A549 (cell line): ENCODE data around the gene GSG1L.
"Not testable (repeated sequence)": the region's sequence is repeated elsewhere in the genome, so short reads cannot be mapped to it uniquely, and the experiment has no call there.

Experiments used
- JUN ChIP-seq, 2 experiments: fragments of >200 bp; sonication (Bioruptor Twin); formaldehyde crosslinking; IDR thresholded peaks; 2 replicates in 1 of 2; 3 replicates in 1 of 2; pipeline ENCODE4 v1.6.1; 2016 to 2017
- NFE2L2 ChIP-seq: fragments of 150-350 bp; conservative IDR thresholded peaks from 2 replicates; pipeline ENCODE4 v1.6.1; 2014; ENCODE audit warnings: low read length
- TF ChIP-seq, protein P1 (sequence below): IDR thresholded peaks from 2 replicates; pipeline ENCODE4 v1.6.1; 2012
- TF ChIP-seq, protein P2 (sequence below): IDR thresholded peaks from 2 replicates; pipeline ENCODE4 v1.6.1; 2012; ENCODE audit warnings: low read depth, borderline replicate concordance

DNA sequence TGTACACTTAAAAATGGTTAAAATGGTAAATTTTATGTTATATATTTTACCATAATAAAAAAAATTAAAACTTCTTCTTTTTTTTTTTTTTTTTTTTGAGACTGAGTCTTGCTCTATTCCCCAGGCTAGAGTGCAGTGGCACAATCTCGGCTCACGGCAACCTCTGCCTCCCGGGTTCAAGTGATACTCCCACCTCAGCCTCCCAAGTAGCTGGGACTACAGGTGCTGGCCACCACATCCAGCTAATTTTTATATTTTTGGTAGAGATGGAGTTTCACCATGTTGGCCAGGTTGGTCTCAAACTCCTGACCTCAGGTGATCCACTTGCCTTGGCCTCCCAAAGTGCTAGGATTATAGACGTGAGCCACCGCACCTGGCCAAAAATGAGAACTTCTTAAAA is 121.4 kb downstream of the GSG1L start:
- TF ChIP-seq JUN (IDR thresholded peaks at IDR 0.05); NFE2L2: not testable (repeated sequence)
- TF ChIP-seq, protein P1, sequence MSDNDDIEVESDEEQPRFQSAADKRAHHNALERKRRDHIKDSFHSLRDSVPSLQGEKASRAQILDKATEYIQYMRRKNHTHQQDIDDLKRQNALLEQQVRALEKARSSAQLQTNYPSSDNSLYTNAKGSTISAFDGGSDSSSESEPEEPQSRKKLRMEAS, result not testable (repeated sequence)
- TF ChIP-seq, protein P2, sequence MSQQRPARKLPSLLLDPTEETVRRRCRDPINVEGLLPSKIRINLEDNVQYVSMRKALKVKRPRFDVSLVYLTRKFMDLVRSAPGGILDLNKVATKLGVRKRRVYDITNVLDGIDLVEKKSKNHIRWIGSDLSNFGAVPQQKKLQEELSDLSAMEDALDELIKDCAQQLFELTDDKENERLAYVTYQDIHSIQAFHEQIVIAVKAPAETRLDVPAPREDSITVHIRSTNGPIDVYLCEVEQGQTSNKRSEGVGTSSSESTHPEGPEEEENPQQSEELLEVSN, result not testable (repeated sequence)
